ENCODE results near the gene TP63. TPM values are rescaled to one million over a fixed set of nuclear protein-coding genes. Genes with fewer than 3 reads are reported as not detected.

Gene TP63
- total and polyA plus RNA-seq, 11 donors: 0.11 to 1.4 (median 0.37) TPM

DNA sequence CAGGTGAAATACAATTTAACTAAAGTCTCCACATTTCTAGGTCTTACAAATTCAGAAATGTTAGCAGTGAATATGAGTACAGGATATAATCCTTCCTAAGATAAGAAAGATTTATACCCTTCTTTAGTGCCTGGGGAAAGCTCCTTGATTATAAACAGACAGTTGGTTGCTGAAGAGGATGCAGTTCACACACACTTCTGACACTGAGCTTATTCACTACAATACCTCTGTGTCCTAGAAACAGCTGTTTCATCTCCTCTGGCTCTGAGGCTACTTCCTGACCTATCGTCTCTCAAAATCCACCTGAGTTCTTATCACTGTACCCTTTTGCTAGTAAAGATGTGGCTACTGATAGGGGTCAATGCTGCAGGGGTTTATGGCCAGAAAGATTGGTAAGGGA is 57.1 kb downstream of the TP63 start:
- Histone ChIP-seq H3K4me3 (no peak overlapping the region), H3K27ac (no peak overlapping the region), H3K9me3 (no peaks in the 10 kb centered on the region), H3K27me3 (no peaks in the 10 kb centered on the region), H3K4me1 (no peaks in the 10 kb centered on the region), H3K36me3 (no peaks in the 10 kb centered on the region)
- 7 to 24% (median 14%) methylated on average over 1 of the region's 1 CpG for WGBS, 4 donors
- TF ChIP-seq POLR2A (IDR thresholded peaks at IDR 0.05): no peak
- TF ChIP-seq, protein P1, sequence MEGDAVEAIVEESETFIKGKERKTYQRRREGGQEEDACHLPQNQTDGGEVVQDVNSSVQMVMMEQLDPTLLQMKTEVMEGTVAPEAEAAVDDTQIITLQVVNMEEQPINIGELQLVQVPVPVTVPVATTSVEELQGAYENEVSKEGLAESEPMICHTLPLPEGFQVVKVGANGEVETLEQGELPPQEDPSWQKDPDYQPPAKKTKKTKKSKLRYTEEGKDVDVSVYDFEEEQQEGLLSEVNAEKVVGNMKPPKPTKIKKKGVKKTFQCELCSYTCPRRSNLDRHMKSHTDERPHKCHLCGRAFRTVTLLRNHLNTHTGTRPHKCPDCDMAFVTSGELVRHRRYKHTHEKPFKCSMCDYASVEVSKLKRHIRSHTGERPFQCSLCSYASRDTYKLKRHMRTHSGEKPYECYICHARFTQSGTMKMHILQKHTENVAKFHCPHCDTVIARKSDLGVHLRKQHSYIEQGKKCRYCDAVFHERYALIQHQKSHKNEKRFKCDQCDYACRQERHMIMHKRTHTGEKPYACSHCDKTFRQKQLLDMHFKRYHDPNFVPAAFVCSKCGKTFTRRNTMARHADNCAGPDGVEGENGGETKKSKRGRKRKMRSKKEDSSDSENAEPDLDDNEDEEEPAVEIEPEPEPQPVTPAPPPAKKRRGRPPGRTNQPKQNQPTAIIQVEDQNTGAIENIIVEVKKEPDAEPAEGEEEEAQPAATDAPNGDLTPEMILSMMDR (IDR thresholded peaks at IDR 0.05): no peak
- ATAC-seq (no peak), DNase-seq (no peak)
- intact Hi-C loops (cut with DNase I): no loop called here

DNA sequence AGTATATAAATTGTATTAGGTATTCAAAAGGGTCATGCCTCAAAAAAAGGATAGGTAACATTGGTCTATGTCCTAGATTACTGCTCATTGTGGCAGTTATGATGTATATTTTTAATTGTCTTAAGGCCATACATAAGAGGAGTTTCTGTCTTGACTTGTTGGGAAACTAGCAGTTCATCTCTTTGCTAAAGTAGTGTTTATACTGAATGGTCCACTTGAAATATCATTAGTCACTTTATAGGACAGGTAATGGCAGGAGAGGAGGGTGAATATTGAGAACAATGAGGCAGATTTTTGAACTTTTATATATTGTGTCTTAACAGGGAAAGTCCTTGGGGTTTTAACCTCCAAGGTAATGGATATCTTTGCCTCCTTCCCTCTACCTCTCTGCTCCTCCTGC is 58.4 kb downstream of the TP63 start:
- intact Hi-C loops (cut with DNase I): no loop called here
- no peaks in the 10 kb centered on the region for H3K36me3 ChIP-seq
- DNase-seq: no peak
- no peaks in the 10 kb centered on the region for H3K4me1 ChIP-seq
- H3K27ac ChIP-seq: no peak overlapping the region
- H3K27me3 ChIP-seq: no peaks in the 10 kb centered on the region
- TF ChIP-seq POLR2A (IDR thresholded peaks at IDR 0.05): no peak
- TF ChIP-seq, protein P1 (IDR thresholded peaks at IDR 0.05): no peak
- H3K9me3 ChIP-seq: no peaks in the 10 kb centered on the region
- no peak for ATAC-seq
- no peak overlapping the region for H3K4me3 ChIP-seq

DNA sequence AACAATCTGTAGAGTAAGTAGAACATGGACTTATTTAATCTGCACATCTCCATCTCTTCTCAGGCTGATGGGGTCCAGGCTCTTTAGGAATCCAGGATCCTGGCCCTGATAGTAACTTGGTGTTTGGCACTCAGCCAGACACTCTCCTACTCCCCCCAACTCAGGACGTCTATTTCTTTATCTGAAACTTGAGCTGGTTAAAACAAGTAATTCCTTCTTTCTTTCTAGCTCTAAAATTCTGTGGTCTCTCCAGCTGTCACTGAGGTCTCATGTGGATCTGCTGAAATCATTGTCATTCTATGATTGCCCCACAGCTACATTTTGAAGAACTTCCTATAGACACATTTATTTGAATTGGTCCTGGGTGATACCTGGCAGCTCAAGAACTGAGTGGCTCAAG is 59.0 kb downstream of the TP63 start:
- H3K9me3 ChIP-seq: no peaks in the 10 kb centered on the region
- no peak overlapping the region for H3K4me3 ChIP-seq
- intact Hi-C loops (cut with DNase I): no loop called here
- no peaks in the 10 kb centered on the region for H3K36me3 ChIP-seq
- ATAC-seq (no peak), DNase-seq (no peak)
- H3K27ac ChIP-seq: no peak overlapping the region
- TF ChIP-seq POLR2A (IDR thresholded peaks at IDR 0.05): no peak
- TF ChIP-seq, protein P1 (IDR thresholded peaks at IDR 0.05): no peak
- 13 to 21% (median 19%) methylated on average over 1 of the region's 1 CpG for WGBS, 4 donors
- H3K4me1 ChIP-seq: no peaks in the 10 kb centered on the region
- H3K27me3 ChIP-seq: no peaks in the 10 kb centered on the region

DNA sequence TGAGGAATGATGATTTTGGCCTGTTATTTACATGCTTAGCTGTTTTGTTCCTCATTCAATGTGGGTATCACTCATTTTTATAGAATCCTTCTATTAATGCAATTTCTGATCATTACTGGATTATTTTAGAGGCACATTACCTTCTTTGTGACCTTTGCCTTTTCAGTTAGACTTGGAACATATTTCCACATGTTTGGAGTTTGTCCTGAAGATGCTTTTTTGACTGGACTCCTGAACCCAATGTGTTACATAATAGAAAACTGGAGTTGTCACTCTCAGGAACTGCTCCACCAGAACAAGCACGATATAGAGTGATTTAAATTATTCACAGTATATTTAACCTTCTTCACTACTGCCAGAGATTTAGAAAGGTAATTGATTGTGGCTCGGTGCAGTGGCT is 59.5 kb downstream of the TP63 start:
- Histone ChIP-seq H3K27me3 (no peaks in the 10 kb centered on the region), H3K9me3 (no peaks in the 10 kb centered on the region), H3K4me1 (no peaks in the 10 kb centered on the region), H3K4me3 (no peak overlapping the region), H3K36me3 (no peaks in the 10 kb centered on the region), H3K27ac (no peak overlapping the region)
- ATAC-seq (no peak), DNase-seq (no peak)
- WGBS, 4 donors: 91 to 97% (median 95%) methylated on average over 2 of the region's 2 CpGs
- intact Hi-C loops (cut with DNase I): no loop called here
- no peak for TF ChIP-seq POLR2A (IDR thresholded peaks at IDR 0.05)
- TF ChIP-seq, protein P1 (IDR thresholded peaks at IDR 0.05): no peak
